Measurements from ENCODE around the gene TCF12.
"Not testable (repeated sequence)": the region's sequence is repeated elsewhere in the genome, so short reads cannot be mapped to it uniquely, and the experiment has no call there.

Gene TCF12

DNA sequence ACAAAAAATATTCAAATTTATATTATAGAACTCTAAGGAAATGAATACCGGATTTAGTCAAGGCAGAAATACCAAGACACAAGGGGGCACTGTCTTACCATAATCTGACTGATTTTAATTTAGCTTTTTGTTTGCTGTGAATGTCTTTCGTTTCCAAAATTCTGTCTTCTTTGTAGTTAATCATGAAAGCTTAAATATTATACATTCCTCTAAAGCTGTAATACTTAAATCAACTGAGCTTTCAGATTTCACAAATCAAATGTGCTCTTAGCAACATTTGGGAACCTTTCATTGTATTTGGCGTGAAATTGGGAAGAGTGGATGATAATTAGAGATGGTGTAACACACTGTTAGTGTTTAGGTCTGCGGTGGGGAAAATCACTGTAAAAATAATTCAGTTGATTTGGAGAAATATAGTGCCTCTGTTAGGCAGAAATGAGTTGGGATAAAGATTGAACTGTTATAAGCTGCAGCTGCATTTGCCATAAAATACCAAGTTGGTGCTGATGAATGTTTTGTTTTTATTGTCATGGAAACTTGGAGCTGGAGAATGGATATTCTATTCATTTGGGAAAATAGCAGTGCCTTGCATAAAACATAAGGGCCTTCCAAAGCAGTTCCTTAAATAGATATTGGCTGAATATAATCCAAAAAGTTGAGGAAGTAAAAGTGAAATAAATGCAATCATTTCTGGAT, 228.2 kb downstream of the TCF12 start:
- no peak for DNase-seq

DNA sequence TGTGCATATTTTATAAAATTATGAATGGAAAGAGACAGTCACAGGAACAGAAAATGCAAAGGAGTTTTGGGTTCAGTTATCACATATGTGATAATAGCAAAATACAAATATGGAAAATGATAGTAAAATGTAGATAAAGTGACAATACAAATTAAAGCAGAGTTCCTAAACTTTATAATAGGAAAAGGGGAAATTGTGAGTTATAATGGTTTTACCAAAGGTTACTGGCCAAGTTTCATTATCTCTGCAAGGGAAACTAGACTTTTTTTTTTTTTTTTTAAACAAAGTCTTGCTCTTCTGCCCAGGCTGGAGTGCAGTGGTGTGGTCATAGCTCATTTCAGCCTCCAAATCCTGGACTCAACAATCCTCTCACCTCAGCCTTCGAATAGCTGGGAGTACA, 229.2 kb downstream of the TCF12 start:
- no peak for DNase-seq

DNA sequence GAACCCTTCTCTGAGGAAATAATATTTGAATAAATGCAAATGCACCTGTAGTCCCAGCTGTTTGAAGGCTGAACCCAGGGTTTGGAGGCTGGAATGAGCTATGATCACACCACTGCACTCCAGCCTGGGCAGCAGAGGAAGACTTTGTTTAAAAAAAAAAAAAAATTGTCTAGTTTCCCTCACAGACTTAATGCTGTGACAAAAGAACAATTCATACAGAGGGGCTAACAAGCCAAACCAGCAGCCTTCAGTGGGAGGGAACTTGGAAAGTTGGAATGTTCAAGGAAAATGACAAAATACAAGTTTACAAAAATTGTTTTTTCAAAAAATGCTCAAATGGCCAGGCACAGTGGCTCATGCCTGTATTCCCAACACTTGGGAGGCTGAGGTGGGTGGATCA, 229.8 kb downstream of the TCF12 start:
- no peak for DNase-seq

DNA sequence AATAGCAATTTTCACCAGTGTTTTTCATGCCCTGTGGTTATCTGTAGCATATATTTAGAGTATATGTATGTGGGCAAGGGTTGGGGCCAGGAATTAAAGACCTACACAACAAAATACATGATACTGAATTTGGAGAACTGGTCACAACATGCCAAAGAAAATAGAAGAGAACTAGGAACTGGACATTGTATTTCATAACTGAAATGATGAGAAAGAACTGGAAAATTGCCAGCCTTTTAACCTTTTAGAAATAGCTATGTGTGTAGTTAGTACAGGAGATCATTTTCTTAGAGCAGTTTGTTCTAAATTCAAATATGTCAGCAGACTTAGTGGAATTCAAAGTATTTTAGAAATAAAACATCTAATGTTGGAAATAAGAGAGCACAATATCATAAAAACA, 230.8 kb downstream of the TCF12 start:
- no peak for DNase-seq

DNA sequence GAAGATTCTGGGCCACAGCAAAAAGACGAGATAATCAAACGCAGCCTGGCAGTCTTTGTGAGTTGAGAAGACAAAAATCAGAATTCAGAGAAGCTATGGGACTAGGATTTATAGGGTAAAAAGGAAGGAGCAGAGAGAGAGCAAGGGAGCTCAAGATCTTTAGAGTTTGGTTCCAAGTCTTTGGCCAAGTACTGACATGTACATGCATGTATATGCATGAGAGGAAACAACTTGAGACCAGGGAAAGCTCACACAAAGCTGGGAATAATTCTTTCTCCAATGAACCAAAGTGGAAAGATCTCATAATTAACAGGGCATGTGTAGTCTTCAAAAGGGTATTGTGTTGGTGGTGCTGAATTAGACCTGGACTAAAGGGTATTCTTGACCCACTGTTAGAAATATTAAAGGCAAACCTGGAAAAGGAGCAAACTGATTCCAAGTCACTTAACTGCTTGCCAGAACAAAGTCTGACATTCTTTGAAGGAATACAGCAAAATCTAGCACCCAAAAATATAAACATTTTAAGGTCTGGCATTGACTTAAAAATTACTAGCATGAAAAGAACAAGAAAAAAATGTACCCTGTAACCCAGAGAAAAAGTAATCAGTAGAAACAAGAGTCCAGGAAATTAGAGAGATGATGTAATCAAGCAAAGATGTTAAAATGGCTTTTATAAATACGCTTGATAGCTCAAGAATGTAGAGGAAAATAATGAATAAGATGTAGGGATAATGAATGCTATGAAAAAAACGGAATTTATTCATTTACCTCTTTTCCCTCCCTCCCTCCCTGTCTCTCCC, 231.8 kb downstream of the TCF12 start:
- DNase-seq, result no peak

DNA sequence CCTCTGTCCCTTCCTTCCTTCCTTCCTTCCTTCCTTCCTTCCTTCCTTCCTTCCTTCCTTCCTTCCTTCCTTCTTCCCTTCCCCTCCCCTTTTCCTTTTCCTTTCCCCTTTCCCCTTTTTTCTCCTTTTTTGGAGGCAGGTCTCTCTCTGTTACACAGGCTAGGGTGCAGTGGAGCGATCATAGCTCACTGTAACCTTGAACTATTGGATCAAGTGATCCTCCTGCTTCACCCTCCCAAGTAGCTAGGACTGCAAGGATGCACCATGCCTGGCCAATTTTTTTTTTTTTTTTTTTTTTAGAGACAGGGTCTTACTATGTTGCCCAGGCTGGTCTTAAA, 232.4 kb downstream of the TCF12 start:
- DNase-seq, result not testable (repeated sequence)

GRCh38 chr15:57152133-57152532, 233.7 kb downstream of the TCF12 start:
- DNase-seq, result no peak

- DNase-seq, result no peak
Observed at GRCh38 chr15:57152666-57153539, 234.5 kb downstream of the TCF12 start.

GRCh38 chr15:57156210-57156884, 237.9 kb downstream of the TCF12 start:
- no peak for DNase-seq

DNA sequence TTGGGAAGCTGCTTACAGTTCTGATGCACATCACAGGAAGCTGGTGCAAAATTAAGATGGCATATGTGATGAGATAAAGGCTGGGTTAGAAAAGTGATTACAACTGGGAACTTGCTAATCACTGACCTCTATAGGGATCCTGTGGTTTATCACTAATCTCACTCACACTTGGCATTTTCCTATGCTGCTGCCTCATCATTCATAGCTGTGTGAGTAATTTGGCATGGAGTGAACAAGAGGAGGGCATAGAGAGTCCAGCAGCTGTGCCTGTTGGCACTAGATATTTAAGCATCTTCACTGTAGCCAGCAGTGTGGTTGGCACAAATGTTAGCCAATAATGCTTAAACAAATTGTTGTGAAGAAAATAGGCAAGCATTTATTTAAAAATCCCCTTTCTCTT, 240.1 kb downstream of the TCF12 start:
- DNase-seq, result no peak

DNA sequence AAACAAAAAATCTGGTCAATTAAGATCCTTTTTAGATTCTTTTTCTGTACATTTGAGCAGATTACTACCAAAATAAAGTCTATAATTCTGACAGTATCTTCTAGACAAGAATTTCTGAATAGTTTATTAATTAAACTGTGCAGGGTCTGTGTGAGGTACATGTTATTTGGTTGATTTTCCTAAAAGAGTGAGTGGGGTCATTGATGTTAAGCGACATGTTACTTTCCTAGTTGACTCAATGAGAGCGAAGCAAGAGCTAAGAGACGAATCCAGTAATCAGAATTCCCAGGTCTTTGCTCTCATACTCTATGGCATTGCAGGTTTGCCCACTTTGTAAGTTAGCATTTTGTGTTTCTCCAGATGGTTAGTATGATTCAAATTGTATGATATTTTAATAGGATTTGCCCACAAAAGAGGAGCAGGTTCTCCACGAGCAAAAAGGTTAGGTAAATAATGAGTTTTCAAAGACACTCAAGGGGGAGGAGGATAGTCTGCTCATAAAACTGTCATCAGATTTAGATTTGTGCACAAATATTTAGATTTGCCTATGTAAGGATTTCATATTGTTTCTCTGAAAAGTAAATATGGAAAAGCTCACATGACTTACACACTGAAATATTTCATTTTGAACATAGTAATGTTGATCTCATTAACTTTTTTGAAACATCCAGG, 240.7 kb downstream of the TCF12 start:
- DNase-seq, result no peak

DNA sequence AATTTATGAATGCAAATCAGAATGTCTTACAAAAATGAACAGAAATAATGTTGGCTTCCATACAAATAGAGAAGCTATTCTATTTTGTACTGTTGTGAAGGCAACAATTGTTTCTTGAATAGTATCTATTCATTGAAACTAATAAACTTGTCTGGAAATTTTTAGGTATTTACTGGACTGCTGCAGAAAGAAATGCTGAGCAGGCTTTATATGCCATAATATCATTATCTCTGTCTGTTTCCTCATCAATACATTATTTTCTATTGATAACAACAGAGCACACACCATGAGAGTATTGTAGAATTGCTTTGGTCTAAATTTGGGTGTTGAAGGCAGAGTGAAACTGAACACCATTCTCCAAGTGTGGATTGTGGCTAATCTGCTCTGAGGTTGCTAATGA, 241.3 kb downstream of the TCF12 start:
- no peak for DNase-seq

- no peak for DNase-seq
Observed at GRCh38 chr15:57160823-57161560, 242.5 kb downstream of the TCF12 start.

GRCh38 chr15:57164251-57164650, 245.8 kb downstream of the TCF12 start:
- DNase-seq, result not testable (repeated sequence)

DNA sequence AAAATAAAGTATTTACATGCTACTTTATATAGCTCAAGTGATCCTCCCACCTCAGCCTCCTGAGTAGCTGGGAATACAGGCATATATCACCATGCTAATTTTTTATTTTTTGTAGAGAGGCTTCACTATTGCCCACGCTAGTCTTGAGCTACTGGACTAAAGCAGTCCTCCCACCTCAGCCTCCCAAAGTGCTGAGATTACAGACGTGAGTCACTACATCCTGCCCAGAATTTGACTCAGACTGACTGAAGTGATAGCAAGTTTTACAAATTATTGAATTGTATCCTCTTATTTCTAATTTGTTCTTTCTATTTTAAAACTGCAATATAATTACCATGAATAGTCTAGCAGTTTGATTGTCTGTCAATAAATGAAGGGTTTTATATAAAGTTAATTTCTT, 247.5 kb downstream of the TCF12 start:
- DNase-seq, result no peak

DNA sequence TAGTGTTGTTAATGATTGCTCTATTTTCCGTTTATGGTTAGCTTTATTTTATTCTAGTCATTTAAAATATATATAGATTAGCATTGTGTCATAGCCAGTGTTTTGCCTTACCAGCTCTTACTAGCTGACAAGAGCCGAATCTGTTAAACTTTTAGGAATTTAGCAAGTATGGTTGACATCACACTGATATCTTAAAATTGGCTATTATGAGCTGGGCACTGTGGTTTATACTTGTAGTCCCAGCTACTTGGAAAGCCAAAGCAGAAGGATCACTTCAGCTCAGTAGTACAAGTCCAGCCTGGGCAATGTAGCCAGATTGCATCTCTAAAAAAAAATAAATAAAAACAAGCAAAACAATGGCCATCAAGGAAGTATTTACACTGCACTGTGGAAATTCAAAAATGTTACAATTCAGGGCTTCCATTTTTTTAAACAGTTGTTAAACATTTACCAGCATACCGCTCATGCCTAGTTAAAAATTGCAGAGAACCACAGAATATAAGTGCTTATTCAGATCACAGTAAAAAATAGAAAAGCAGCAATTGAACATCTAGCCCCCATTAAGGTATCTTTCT, 249.5 kb downstream of the TCF12 start:
- DNase-seq, result no peak

GRCh38 chr15:57169643-57170042, 251.2 kb downstream of the TCF12 start:
- DNase-seq, result no peak

DNA sequence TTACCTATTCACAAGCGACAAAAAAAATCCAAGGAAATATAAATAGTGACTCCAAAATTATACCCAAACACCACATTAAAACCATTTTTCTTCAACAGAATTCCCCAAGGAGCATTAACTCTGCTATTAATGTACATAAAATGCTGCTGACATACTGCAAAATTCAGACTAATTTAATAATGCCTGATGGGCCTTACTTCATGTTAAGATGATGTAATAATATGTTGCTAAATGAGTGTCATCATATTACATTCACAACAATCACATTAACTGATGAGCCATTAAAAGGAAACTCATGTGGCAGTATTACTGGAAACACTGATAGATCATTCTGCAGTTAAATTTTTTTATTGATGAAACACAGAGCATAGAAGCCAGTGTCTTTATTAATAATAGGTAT, 253.0 kb downstream of the TCF12 start:
- DNase-seq, result no peak

DNA sequence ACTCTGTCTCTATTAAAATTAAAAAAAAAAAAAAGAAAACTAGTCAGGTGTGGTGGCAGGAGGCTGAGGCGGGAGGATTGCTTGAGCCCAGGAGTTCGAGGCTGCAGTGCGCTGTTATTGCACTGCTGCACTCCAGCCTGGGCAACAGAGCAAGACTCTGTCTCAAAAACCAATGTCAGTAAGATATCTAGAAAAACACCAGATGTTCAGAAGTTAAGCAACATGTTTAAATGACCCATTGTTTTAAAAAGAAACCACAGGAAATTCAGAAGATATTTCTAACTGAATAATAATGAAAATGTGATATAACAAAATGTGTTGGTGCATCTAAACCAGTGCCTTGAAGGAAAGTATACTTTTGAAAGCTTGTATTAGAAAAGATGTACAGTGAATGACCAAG, 254.5 kb downstream of the TCF12 start:
- no peak for DNase-seq

DNA sequence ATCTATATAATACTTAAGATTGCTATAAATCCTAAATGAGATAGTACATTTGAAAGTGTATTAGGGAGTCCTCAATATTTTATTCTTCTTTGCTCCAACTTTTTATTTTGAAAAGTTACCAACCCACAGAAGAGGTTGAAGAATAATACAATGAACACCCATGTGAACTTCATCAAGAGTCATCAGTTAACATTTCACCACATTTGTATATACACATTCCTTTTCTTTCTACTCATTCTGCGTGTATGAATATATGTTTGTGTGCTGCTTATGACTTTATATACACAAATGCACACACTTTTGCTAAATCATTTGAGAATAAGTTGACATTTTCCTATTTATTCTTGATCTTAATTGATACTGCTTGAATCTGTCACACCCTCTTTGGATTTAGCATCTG, 264.6 kb downstream of the TCF12 start:
- no peak for DNase-seq

DNA sequence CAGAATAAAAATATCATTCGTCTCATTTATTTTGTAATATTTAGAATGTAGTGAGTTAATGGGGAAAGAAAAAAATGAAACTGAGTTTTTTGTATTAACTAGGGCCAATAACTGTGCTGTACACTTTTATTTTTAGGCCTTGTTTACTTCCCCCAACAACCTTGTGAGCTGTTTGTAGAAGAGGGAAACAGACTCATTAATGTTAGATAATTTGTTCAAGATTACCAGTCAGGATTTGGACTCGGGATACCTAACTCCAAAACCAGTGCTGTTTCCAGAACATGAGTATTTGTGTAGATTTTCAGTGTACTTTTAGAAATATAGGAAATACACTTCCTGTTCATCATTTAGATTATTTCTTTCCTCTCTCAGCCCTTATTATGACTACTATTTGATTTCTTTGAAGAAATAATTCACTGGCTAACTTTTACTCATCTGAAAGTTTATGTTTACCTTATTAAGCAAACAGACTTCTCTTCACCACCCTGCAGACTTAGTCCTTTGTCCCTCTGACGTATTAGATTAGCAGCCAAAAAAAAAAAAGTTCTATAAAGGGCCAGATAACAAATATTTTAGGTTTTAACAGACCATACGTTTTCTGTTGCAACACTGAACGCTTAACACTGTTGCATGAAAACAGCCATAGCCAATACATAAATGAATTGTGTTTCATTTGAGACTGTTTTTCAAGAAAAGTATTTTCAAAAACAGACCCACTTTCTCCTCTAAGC, 265.3 kb downstream of the TCF12 start:
- no peak for DNase-seq
